ENCODE results near the gene ZFHX2.

DNA sequence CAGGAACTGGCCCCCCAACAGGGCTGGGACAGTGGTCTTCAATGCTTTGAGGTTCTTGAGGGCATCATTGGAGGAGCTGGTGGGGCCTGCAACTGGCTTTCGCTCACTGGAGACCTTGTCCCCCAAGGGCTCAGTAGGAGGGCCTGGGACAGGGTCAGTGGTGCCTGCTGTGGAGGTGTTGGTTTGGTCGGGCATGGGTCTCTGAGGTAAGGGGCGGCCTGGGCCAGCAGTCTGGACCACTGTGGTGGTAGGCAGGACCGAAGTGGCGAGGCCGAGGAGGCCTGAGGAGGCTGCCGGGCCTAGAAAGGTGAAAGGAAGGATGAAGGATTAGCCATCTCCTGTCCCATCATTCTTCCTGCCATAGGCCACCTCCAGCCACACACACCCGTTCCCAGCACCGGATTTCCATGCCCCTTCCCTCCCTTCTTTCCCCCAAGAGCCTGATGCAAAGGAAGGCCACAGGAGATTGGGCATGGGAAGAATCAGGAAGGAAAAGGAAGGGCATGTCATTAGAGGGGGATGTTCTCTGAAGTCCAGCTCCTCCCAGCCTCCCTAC is 28.8 kb downstream of the ZFHX2 start:
- TF ChIP-seq, protein P1, sequence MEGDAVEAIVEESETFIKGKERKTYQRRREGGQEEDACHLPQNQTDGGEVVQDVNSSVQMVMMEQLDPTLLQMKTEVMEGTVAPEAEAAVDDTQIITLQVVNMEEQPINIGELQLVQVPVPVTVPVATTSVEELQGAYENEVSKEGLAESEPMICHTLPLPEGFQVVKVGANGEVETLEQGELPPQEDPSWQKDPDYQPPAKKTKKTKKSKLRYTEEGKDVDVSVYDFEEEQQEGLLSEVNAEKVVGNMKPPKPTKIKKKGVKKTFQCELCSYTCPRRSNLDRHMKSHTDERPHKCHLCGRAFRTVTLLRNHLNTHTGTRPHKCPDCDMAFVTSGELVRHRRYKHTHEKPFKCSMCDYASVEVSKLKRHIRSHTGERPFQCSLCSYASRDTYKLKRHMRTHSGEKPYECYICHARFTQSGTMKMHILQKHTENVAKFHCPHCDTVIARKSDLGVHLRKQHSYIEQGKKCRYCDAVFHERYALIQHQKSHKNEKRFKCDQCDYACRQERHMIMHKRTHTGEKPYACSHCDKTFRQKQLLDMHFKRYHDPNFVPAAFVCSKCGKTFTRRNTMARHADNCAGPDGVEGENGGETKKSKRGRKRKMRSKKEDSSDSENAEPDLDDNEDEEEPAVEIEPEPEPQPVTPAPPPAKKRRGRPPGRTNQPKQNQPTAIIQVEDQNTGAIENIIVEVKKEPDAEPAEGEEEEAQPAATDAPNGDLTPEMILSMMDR (IDR thresholded peaks at IDR 0.05): no peak
- no peak for TF ChIP-seq POLR2A (IDR thresholded peaks at IDR 0.05)
